HepG2 (cell line): ENCODE data around the gene BBS1.

Source experiments
- KDM5B ChIP-seq: sonication (generic); formaldehyde crosslinking; IDR thresholded peaks from 2 replicates; pipeline ENCODE4 v1.4.0; 2020; ENCODE audit warnings: missing genetic modification reagents, mild to moderate bottlenecking, borderline replicate concordance
- SPEN ChIP-seq: sonication (generic); formaldehyde crosslinking; IDR thresholded peaks from 2 replicates; pipeline ENCODE4 v1.5.1; 2020; ENCODE audit warnings: low read depth, mild to moderate bottlenecking, missing genetic modification reagents
- TCF7L2 ChIP-seq: IDR thresholded peaks from 2 replicates; pipeline ENCODE4 v1.6.1; 2011; ENCODE audit warnings: mild to moderate bottlenecking, low read depth, low read length, moderate library complexity
- ZBTB8A ChIP-seq: sonication (generic); formaldehyde crosslinking; IDR thresholded peaks from 2 replicates; pipeline ENCODE4 v1.4.0; 2020; ENCODE audit warnings: mild to moderate bottlenecking, low read depth, missing genetic modification reagents, borderline replicate concordance
- ZNF24 ChIP-seq: fragments of 450-650 bp; IDR thresholded peaks from 2 replicates; pipeline ENCODE4 v1.6.1; 2017; ENCODE audit warnings: antibody characterized with exemption, mild to moderate bottlenecking
- TF ChIP-seq, protein P1 (sequence below), 2 experiments: IDR thresholded peaks; 2 replicates each; pipeline ENCODE4 v1.6.1; 2011 to 2012; ENCODE audit warnings: low read length in 2 of 2, borderline replicate concordance in 1 of 2, low read depth in 1 of 2, mild to moderate bottlenecking in 1 of 2, moderate library complexity in 1 of 2
- TF ChIP-seq, protein P2 (sequence below): IDR thresholded peaks from 2 replicates; pipeline ENCODE4 v1.6.1; 2012; ENCODE audit warnings: low read length, improper control_type of control experiment
- TF ChIP-seq, protein P3 (sequence below): sonication (generic); formaldehyde crosslinking; IDR thresholded peaks from 2 replicates; pipeline ENCODE4 v1.5.0; 2020; ENCODE audit warnings: mild to moderate bottlenecking, missing genetic modification reagents, moderate library complexity
- TF ChIP-seq, protein P4 (sequence below): IDR thresholded peaks from 2 replicates; pipeline ENCODE4 v1.6.1; 2012; ENCODE audit warnings: inconsistent platforms
- TF ChIP-seq, protein P5 (sequence below), 2 experiments: fragments of 450-650 bp in 1 of 2; sonication (generic) in 1 of 2; formaldehyde crosslinking in 1 of 2; IDR thresholded peaks; 2 replicates each; pipeline versions ENCODE4 v1.6.1 to v1.8.0; 2016 to 2022; ENCODE audit warnings: antibody characterized with exemption in 1 of 2, mild to moderate bottlenecking in 1 of 2, missing genetic modification reagents in 1 of 2

DNA sequence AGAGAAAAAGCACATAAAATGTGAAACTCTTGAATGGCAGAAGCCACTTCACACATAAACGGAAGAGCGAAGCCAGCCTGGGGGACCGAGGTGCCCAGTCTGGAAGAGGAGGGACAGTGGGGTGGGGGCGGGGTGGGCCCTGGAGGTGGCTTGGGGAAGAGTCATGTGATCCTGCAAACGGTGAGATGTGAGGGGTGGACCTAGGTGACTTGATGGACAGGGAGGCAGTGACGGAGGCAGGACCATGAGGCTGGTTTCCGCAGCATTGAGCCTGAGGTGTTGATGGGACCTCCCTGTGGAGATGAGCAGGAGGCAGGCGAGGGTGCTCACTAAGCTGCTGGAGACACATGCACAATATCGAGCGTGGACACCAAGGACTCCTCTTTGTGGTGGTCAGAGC lies 18.6 kb downstream of the BBS1 start:
- TF ChIP-seq, protein P1, sequence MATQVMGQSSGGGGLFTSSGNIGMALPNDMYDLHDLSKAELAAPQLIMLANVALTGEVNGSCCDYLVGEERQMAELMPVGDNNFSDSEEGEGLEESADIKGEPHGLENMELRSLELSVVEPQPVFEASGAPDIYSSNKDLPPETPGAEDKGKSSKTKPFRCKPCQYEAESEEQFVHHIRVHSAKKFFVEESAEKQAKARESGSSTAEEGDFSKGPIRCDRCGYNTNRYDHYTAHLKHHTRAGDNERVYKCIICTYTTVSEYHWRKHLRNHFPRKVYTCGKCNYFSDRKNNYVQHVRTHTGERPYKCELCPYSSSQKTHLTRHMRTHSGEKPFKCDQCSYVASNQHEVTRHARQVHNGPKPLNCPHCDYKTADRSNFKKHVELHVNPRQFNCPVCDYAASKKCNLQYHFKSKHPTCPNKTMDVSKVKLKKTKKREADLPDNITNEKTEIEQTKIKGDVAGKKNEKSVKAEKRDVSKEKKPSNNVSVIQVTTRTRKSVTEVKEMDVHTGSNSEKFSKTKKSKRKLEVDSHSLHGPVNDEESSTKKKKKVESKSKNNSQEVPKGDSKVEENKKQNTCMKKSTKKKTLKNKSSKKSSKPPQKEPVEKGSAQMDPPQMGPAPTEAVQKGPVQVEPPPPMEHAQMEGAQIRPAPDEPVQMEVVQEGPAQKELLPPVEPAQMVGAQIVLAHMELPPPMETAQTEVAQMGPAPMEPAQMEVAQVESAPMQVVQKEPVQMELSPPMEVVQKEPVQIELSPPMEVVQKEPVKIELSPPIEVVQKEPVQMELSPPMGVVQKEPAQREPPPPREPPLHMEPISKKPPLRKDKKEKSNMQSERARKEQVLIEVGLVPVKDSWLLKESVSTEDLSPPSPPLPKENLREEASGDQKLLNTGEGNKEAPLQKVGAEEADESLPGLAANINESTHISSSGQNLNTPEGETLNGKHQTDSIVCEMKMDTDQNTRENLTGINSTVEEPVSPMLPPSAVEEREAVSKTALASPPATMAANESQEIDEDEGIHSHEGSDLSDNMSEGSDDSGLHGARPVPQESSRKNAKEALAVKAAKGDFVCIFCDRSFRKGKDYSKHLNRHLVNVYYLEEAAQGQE (IDR thresholded peaks at IDR 0.05; ENCODE audit: borderline replicate concordance in 1 of 2, low read depth in 1 of 2, low read length in 2 of 2): no peak
- TF ChIP-seq, protein P2, sequence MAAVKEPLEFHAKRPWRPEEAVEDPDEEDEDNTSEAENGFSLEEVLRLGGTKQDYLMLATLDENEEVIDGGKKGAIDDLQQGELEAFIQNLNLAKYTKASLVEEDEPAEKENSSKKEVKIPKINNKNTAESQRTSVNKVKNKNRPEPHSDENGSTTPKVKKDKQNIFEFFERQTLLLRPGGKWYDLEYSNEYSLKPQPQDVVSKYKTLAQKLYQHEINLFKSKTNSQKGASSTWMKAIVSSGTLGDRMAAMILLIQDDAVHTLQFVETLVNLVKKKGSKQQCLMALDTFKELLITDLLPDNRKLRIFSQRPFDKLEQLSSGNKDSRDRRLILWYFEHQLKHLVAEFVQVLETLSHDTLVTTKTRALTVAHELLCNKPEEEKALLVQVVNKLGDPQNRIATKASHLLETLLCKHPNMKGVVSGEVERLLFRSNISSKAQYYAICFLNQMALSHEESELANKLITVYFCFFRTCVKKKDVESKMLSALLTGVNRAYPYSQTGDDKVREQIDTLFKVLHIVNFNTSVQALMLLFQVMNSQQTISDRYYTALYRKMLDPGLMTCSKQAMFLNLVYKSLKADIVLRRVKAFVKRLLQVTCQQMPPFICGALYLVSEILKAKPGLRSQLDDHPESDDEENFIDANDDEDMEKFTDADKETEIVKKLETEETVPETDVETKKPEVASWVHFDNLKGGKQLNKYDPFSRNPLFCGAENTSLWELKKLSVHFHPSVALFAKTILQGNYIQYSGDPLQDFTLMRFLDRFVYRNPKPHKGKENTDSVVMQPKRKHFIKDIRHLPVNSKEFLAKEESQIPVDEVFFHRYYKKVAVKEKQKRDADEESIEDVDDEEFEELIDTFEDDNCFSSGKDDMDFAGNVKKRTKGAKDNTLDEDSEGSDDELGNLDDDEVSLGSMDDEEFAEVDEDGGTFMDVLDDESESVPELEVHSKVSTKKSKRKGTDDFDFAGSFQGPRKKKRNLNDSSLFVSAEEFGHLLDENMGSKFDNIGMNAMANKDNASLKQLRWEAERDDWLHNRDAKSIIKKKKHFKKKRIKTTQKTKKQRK: no peak
- TF ChIP-seq KDM5B (CRISPR knock-in tag): no peak
- TF ChIP-seq SPEN (CRISPR knock-in tag): no peak
- TF ChIP-seq, protein P3, sequence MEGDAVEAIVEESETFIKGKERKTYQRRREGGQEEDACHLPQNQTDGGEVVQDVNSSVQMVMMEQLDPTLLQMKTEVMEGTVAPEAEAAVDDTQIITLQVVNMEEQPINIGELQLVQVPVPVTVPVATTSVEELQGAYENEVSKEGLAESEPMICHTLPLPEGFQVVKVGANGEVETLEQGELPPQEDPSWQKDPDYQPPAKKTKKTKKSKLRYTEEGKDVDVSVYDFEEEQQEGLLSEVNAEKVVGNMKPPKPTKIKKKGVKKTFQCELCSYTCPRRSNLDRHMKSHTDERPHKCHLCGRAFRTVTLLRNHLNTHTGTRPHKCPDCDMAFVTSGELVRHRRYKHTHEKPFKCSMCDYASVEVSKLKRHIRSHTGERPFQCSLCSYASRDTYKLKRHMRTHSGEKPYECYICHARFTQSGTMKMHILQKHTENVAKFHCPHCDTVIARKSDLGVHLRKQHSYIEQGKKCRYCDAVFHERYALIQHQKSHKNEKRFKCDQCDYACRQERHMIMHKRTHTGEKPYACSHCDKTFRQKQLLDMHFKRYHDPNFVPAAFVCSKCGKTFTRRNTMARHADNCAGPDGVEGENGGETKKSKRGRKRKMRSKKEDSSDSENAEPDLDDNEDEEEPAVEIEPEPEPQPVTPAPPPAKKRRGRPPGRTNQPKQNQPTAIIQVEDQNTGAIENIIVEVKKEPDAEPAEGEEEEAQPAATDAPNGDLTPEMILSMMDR (CRISPR knock-in tag): no peak
- TF ChIP-seq, protein P4, sequence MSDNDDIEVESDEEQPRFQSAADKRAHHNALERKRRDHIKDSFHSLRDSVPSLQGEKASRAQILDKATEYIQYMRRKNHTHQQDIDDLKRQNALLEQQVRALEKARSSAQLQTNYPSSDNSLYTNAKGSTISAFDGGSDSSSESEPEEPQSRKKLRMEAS: no peak
- TF ChIP-seq, protein P5, sequence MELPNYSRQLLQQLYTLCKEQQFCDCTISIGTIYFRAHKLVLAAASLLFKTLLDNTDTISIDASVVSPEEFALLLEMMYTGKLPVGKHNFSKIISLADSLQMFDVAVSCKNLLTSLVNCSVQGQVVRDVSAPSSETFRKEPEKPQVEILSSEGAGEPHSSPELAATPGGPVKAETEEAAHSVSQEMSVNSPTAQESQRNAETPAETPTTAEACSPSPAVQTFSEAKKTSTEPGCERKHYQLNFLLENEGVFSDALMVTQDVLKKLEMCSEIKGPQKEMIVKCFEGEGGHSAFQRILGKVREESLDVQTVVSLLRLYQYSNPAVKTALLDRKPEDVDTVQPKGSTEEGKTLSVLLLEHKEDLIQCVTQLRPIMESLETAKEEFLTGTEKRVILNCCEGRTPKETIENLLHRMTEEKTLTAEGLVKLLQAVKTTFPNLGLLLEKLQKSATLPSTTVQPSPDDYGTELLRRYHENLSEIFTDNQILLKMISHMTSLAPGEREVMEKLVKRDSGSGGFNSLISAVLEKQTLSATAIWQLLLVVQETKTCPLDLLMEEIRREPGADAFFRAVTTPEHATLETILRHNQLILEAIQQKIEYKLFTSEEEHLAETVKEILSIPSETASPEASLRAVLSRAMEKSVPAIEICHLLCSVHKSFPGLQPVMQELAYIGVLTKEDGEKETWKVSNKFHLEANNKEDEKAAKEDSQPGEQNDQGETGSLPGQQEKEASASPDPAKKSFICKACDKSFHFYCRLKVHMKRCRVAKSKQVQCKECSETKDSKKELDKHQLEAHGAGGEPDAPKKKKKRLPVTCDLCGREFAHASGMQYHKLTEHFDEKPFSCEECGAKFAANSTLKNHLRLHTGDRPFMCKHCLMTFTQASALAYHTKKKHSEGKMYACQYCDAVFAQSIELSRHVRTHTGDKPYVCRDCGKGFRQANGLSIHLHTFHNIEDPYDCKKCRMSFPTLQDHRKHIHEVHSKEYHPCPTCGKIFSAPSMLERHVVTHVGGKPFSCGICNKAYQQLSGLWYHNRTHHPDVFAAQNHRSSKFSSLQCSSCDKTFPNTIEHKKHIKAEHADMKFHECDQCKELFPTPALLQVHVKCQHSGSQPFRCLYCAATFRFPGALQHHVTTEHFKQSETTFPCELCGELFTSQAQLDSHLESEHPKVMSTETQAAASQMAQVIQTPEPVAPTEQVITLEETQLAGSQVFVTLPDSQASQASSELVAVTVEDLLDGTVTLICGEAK (IDR thresholded peaks at IDR 0.05): no peak
- TF ChIP-seq, protein P5 (CRISPR knock-in tag; IDR thresholded peaks at IDR 0.05): no peak
- no peak for TF ChIP-seq ZBTB8A (CRISPR knock-in tag)
- no peak for TF ChIP-seq ZNF24
- TF ChIP-seq TCF7L2: no peak
